Endodermal cell (in vitro differentiated cells): Measurements from ENCODE around the gene TNFSF18. TPM values are rescaled to one million over a fixed set of nuclear protein-coding genes. Genes with fewer than 3 reads are reported as not detected.

Source experiments
- DNase-seq: peaks from one replicate; pipeline ENCODE4 v3.0.0-alpha.2; 2017
- H3K27ac ChIP-seq: 2 replicates; pipeline ENCODE4 v1.5.1; 2013; ENCODE audit warnings: mild to moderate bottlenecking, low read depth, low read length, moderate library complexity
- H3K27me3 ChIP-seq: 2 replicates; pipeline ENCODE4 v1.6.1; 2013; ENCODE audit warnings: mild to moderate bottlenecking, low read length, moderate library complexity; ENCODE audit not compliant: insufficient read depth, control insufficient read depth, poor library complexity, severe bottlenecking
- H3K36me3 ChIP-seq: 2 replicates; pipeline ENCODE4 v1.7.0; 2013; ENCODE audit warnings: mild to moderate bottlenecking, low read length, moderate library complexity; ENCODE audit not compliant: control insufficient read depth, insufficient read depth
- H3K4me1 ChIP-seq: one replicate; pipeline ENCODE4 v1.7.0; 2013; ENCODE audit warnings: low read length; ENCODE audit not compliant: control insufficient read depth, insufficient read depth
- H3K4me3 ChIP-seq: 2 replicates; pipeline ENCODE4 v1.5.1; 2013; ENCODE audit warnings: mild to moderate bottlenecking, low read length, moderate library complexity
- H3K9ac ChIP-seq: 2 replicates; pipeline ENCODE4 v1.6.1; 2013; ENCODE audit warnings: mild to moderate bottlenecking, low read length, moderate library complexity; ENCODE audit not compliant: poor library complexity, severe bottlenecking; ENCODE audit errors: extremely low read depth
- H3K9me3 ChIP-seq: 2 replicates; pipeline ENCODE4 v1.6.1; 2013; ENCODE audit warnings: mild to moderate bottlenecking, low read length, moderate library complexity; ENCODE audit not compliant: control insufficient read depth
- H3K27ac Mint-ChIP-seq: 2 replicates; pipeline ENCODE4 v1.8.0; 2020; ENCODE audit warnings: mixed read lengths
- H3K27me3 Mint-ChIP-seq: 2 replicates; pipeline ENCODE4 v1.8.0; 2021; ENCODE audit warnings: mild to moderate bottlenecking, mixed read lengths; ENCODE audit not compliant: insufficient read depth
- H3K36me3 Mint-ChIP-seq: 2 replicates; pipeline ENCODE4 v1.8.0; 2020; ENCODE audit warnings: low read depth, mixed read lengths
- H3K4me1 Mint-ChIP-seq: 2 replicates; pipeline ENCODE4 v1.8.0; 2020; ENCODE audit warnings: mixed read lengths
- H3K4me3 Mint-ChIP-seq: 2 replicates; pipeline ENCODE4 v1.8.0; 2020; ENCODE audit warnings: mild to moderate bottlenecking, moderate library complexity, mixed read lengths
- H3K9me3 Mint-ChIP-seq: 2 replicates; pipeline ENCODE4 v1.8.0; 2020; ENCODE audit warnings: mild to moderate bottlenecking, mixed read lengths
- WGBS, 2 experiments: methylation state at CpG; one replicate each; pipeline versions ENCODE4 v1.1.5 to v1.1.7; 2013; ENCODE audit warnings: missing lambda C conversion rate in 2 of 2, mixed read lengths in 1 of 2; ENCODE audit not compliant: insufficient coverage in 1 of 2, insufficient read length in 1 of 2; 5-methylcytosine and 5-hydroxymethylcytosine counted together
- total RNA-seq, 2 donors: library from RNA; stranded (reverse); fragmentation: NEBNext Ultra II Directional in 1 of 2; extraction: Animal tissue kit (Norgen Biotek cat#: 25700) in 1 of 2; gene quantifications; 2 replicates in 1 of 2; 3 replicates in 1 of 2; pipeline ENCODE4 v1.2.1, GENCODE V29; 2021
- TF ChIP-seq, protein P1 (sequence below): fragments of 200-600 bp; sonication (generic); conservative IDR thresholded peaks from 2 replicates; pipeline ENCODE4 v1.5.0; 2021; ENCODE audit warnings: antibody characterized with exemption, mild to moderate bottlenecking

TNFSF18 gene
- total RNA-seq, 2 donors from 2014 or later, result not detected

DNA sequence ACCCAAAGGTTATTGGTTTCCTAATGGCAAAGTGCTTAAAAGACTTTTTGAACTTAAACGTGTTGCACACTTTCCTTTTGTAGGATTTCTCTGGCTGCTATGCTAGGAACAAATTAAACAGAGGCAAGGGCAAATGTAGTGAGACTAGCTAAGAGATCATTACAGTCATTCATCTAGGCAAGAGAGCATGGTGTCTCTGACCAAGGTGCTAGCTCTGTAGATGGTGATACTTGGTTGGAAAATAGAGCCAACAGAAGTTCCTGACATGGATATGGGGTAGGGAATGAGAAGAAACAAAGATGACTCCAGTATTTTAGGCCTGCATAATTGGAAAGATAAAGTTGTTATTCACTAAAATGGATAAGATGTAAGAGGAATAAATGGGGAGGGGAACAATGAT, 6.1 kb downstream of the TNFSF18 start:
- no peak for DNase-seq
- H3K4me3 Mint-ChIP-seq, result no peak overlapping the region
- H3K4me1 Mint-ChIP-seq, result no peaks in the 10 kb centered on the region
- Histone ChIP-seq H3K9me3 (no peaks in the 10 kb centered on the region), H3K4me3 (no peak overlapping the region), H3K4me1 (no peaks in the 10 kb centered on the region), H3K27ac (no peak overlapping the region), H3K27me3 (no peaks in the 10 kb centered on the region), H3K9ac (no peak overlapping the region), H3K36me3 (no peaks in the 10 kb centered on the region)
- WGBS, 2 experiments, result 83 to 100% methylated on average over 1 of the region's 1 CpG
- no peaks in the 10 kb centered on the region for H3K9me3 Mint-ChIP-seq
- TF ChIP-seq, protein P1, sequence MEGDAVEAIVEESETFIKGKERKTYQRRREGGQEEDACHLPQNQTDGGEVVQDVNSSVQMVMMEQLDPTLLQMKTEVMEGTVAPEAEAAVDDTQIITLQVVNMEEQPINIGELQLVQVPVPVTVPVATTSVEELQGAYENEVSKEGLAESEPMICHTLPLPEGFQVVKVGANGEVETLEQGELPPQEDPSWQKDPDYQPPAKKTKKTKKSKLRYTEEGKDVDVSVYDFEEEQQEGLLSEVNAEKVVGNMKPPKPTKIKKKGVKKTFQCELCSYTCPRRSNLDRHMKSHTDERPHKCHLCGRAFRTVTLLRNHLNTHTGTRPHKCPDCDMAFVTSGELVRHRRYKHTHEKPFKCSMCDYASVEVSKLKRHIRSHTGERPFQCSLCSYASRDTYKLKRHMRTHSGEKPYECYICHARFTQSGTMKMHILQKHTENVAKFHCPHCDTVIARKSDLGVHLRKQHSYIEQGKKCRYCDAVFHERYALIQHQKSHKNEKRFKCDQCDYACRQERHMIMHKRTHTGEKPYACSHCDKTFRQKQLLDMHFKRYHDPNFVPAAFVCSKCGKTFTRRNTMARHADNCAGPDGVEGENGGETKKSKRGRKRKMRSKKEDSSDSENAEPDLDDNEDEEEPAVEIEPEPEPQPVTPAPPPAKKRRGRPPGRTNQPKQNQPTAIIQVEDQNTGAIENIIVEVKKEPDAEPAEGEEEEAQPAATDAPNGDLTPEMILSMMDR, result no peak
- H3K27ac Mint-ChIP-seq, result no peak overlapping the region
- H3K36me3 Mint-ChIP-seq, result no peaks in the 10 kb centered on the region
- H3K27me3 Mint-ChIP-seq, result no peaks in the 10 kb centered on the region

DNA sequence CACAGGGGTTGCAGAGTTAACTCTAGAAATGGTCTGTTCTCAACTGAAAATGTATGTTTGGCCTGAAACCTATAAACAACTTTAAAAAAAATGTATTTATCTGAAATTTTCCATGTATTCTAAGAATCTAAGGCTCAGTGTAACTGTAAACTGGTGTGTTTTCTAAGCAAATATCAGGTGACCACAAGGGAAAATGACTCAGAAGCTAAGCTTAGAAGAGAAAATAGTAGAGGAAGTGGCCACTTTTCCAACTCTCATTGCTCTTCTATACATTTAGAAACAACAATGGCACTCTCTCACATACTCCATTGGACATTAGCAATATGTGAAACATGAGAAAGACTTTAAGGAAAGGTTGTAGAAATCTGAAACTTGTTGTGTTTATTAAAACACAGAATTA, 7.5 kb downstream of the TNFSF18 start:
- no peaks in the 10 kb centered on the region for H3K36me3 Mint-ChIP-seq
- Histone ChIP-seq H3K27me3 (no peaks in the 10 kb centered on the region), H3K36me3 (no peaks in the 10 kb centered on the region), H3K4me1 (no peaks in the 10 kb centered on the region), H3K9me3 (no peaks in the 10 kb centered on the region), H3K4me3 (no peak overlapping the region), H3K9ac (no peak overlapping the region), H3K27ac (no peak overlapping the region)
- no peaks in the 10 kb centered on the region for H3K4me1 Mint-ChIP-seq
- TF ChIP-seq, protein P1, result no peak
- H3K27me3 Mint-ChIP-seq, result no peaks in the 10 kb centered on the region
- no peak overlapping the region for H3K27ac Mint-ChIP-seq
- DNase-seq, result no peak
- no peak overlapping the region for H3K4me3 Mint-ChIP-seq
- no peaks in the 10 kb centered on the region for H3K9me3 Mint-ChIP-seq

DNA sequence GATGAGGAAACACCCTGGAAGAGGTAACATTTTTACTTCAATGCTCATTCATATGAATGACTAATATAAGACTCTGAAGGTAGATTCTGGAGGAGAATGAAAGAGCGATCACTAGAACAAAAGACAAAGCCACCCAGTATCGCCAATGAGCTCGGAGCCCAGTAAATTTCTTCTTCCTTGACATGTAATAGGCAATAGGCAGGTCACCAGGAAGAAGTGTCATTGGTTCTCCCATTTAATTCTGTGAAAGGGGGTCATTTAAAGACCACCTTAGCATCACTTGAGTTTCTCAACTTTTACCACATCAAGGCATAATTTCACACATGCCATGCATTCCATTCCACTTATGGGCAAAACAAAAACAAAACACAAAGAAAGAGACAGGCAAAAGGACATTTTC, 7.9 kb downstream of the TNFSF18 start:
- Mint-ChIP-seq H3K27ac (no peak overlapping the region), H3K27me3 (no peaks in the 10 kb centered on the region), H3K4me1 (no peaks in the 10 kb centered on the region), H3K9me3 (no peaks in the 10 kb centered on the region), H3K36me3 (no peaks in the 10 kb centered on the region), H3K4me3 (no peak overlapping the region)
- no peak for DNase-seq
- Histone ChIP-seq H3K4me3 (no peak overlapping the region), H3K27ac (no peak overlapping the region), H3K36me3 (no peaks in the 10 kb centered on the region), H3K27me3 (no peaks in the 10 kb centered on the region), H3K9ac (no peak overlapping the region), H3K9me3 (no peaks in the 10 kb centered on the region), H3K4me1 (no peaks in the 10 kb centered on the region)
- 60 to 91% methylated on average over 2 to 3 of the region's 3 CpGs for WGBS, 2 experiments
- TF ChIP-seq, protein P1, result no peak
